Stimulated activated naive B cell treated with anti-CD40 and anti-IgM and Interleukin-4, amounts not matched to agents 10 μg/mL and 1 μg/mL and 100 μg/mL, for 72 hours (primary cell): ENCODE results near the gene RBM17.
"Not testable (repeated sequence)": the region's sequence is repeated elsewhere in the genome, so short reads cannot be mapped to it uniquely, and the experiment has no call there.

Experiments
- ATAC-seq, 2 donors: fragments of 150-1000 bp; cut with Tn5 transposase; replicated peaks; 2 replicates each; pipeline ENCODE4 v1.10.0; 2021; ENCODE audit warnings: moderate library complexity in 1 of 2
- DNase-seq: peaks from one replicate; pipeline ENCODE4 v3.0.0; 2021
- H3K27ac Mint-ChIP-seq: one replicate; pipeline ENCODE4 v1.8.0; 2022; ENCODE audit warnings: mild to moderate bottlenecking, mixed read lengths
- H3K27me3 Mint-ChIP-seq, 2 donors: one replicate each; pipeline ENCODE4 v1.8.0; 2022; ENCODE audit warnings: mixed read lengths in 2 of 2
- H3K36me3 Mint-ChIP-seq, 2 donors: one replicate each; pipeline ENCODE4 v1.8.0; 2022; ENCODE audit warnings: mixed read lengths in 2 of 2, mild to moderate bottlenecking in 1 of 2
- H3K4me1 Mint-ChIP-seq, 2 donors: one replicate each; pipeline ENCODE4 v1.8.0; 2022; ENCODE audit warnings: mixed read lengths in 2 of 2, mild to moderate bottlenecking in 1 of 2
- H3K4me3 Mint-ChIP-seq, 2 donors: one replicate each; pipeline ENCODE4 v1.8.0; 2022; ENCODE audit warnings: mild to moderate bottlenecking in 2 of 2, mixed read lengths in 2 of 2, moderate library complexity in 1 of 2
- H3K9me3 Mint-ChIP-seq, 2 donors: one replicate each; pipeline ENCODE4 v1.8.0; 2022; ENCODE audit warnings: mixed read lengths in 2 of 2, mild to moderate bottlenecking in 1 of 2

The RBM17 gene

DNA sequence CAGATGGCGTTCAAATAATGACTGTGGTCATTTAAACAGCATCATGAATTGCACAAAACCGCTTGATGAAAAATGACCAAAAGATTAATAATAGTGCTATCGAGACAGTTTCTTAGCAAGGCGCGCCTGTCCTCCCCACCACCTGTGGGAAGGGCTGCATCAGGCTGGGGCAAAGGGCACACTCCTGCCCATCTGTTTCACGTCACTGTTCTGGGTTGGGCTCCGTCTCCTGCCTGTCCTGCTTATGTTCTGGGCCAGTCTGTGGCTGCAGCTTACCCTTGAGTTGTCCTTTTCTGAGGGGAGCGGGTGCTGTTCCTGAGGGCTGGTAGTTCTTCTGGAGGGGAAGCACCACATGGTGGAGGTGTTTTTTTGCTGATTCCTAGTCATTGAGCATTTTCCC is 13.3 kb downstream of the RBM17 start:
- Mint-ChIP-seq H3K4me3 (no peak overlapping the region), H3K27me3 (no peaks in the 10 kb centered on the region), H3K4me1 (peaks cover 6 to 24% of the 10 kb centered on the region in 2 donors), H3K36me3 (peaks cover 35 to 40% of the 10 kb centered on the region in 2 donors), H3K9me3 (no peaks in the 10 kb centered on the region), H3K27ac (no peak overlapping the region)
- ATAC-seq (no peak), DNase-seq (no peak)

DNA sequence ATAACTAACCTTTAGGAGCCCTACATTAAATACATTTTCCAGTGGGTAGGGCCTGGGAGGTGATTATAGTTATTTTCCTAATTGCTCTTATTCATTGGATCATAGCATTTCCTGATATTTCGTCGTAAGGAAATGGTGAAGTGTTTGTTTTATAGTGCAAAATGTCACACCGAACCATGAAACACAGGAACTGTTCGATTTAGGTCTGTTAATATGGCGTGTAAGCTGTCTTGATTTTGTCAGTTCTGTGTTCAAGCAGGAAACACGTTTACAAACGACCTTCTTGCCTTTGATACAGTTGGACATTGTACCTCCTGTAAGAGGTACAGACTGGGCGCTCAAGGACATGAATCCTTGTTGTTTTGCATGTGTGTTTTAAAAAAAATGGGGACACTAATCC is 14.8 kb downstream of the RBM17 start:
- ATAC-seq: no peak

DNA sequence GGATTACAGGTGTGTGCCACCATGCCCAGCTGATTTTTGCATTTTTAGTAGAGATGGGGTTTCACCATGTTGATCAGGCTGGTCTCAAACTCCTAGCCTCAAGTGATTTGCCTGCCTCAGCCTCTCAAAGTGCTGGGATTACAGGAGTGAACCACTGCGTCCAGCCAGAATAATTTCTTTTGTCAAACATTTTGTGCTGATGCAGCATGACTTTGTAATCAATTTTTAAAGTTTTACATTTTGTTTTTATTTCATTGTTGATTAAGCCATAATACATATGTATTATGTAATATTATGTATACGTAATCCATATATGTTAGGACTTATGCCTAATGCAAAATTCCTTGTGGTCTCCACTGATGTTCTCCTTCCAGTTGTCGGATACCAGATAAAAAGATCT is 18.8 kb downstream of the RBM17 start:
- not testable (repeated sequence) for H3K27ac Mint-ChIP-seq, DNase-seq, H3K9me3 Mint-ChIP-seq, H3K4me3 Mint-ChIP-seq, ATAC-seq, H3K27me3 Mint-ChIP-seq
- peaks cover 44 to 56% of the 10 kb centered on the region in 2 donors for H3K36me3 Mint-ChIP-seq
- H3K4me1 Mint-ChIP-seq: peaks cover 10 to 19% of the 10 kb centered on the region in 2 donors

More for the DNA sequence above, 14.8 kb downstream of the RBM17 start:
- no peak overlapping the region for H3K4me3 Mint-ChIP-seq
- H3K9me3 Mint-ChIP-seq: no peaks in the 10 kb centered on the region
- H3K27ac Mint-ChIP-seq: no peak overlapping the region
- H3K4me1 Mint-ChIP-seq: peaks cover 10 to 22% of the 10 kb centered on the region in 2 donors
- no peaks in the 10 kb centered on the region for H3K27me3 Mint-ChIP-seq
- H3K36me3 Mint-ChIP-seq: peaks cover 33 to 36% of the 10 kb centered on the region in 2 donors
- DNase-seq: no peak

DNA sequence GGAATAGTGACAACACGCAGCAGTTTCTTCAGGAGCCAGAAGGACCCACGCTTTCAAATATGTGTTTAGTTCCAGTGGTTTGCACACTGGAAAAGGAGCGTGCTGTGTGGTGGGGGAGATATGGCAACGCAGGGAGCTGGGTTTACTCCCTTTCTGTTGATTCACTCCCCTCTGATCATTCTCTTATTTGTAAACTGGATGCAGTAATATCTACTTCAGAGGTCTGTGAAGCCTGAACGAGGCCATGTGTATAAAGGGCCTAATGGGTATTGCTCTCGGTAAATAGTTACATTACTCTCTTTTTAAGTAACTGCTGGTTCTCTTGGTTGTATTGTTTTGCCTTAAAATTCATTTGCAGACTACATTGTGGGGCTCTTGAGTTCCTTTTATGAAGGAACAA is 19.2 kb downstream of the RBM17 start:
- Mint-ChIP-seq H3K9me3 (no peaks in the 10 kb centered on the region), H3K4me3 (no peak overlapping the region), H3K27ac (no peak overlapping the region), H3K27me3 (no peaks in the 10 kb centered on the region), H3K36me3 (peaks cover 45 to 58% of the 10 kb centered on the region in 2 donors), H3K4me1 (peaks cover 10 to 17% of the 10 kb centered on the region in 2 donors)
- DNase-seq: no peak
- no peak for ATAC-seq

DNA sequence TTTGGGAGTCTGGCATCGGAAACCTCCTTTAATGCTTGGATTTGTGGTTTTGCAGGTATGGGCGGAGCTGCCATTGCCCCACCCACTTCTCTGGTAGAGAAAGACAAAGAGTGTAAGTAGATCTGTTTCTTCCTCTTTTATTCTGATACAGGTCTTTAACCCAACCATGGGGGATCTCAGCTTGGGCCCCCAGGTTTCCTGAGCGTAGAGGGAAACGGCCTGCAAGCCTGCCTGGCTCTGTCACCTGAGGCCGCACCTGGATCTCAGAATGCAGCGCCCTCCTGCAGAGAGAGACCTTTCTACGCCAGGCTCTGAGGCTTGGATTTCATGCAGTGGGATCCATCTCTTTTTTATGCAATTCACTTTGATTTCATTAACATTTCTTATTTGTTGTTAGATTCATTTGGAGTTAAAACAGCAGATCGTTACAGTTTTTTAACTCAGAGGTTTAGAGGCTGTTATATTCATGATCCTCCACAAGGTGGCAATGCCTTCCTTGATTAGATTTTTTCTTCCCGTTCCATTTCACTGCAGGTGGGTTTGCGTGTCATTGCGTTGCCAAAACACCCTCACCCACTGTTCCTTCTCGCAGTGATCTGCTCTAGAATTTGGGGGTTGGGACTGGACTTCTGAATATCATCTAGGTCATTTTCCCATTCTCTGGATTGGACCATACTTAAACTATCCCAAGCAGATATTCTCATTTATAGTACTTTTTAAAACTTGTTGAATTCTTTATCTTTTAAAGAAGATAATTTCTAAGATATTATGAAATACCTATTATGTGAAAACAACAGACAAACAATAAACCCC is 20.0 kb downstream of the RBM17 start:
- no peaks in the 10 kb centered on the region for H3K9me3 Mint-ChIP-seq
- ATAC-seq: peak in 1 of 2 donors; percentile 33
- no peak for DNase-seq
- H3K36me3 Mint-ChIP-seq: peaks cover 47 to 58% of the 10 kb centered on the region in 2 donors
- no peaks in the 10 kb centered on the region for H3K27me3 Mint-ChIP-seq
- no peak overlapping the region for H3K4me3 Mint-ChIP-seq
- H3K4me1 Mint-ChIP-seq: peaks cover 10 to 17% of the 10 kb centered on the region in 2 donors
- H3K27ac Mint-ChIP-seq: no peak overlapping the region

DNA sequence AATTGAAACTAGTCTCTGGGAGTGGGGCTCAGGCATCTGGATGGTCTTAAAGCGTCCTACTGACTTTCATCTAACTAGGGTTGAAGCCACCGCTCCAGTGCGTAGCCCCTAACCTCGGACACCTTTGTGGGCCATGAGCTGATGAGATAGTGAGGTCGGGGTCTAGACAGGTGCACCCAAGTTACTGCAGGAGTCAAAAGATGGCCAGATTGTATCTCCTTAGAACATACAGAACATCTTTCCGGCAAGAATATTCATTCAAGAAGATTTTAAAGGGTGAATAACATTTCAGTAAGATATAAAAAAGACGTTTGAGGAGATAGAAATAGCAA is 20.6 kb downstream of the RBM17 start:
- H3K4me1 Mint-ChIP-seq: peaks cover 11 to 19% of the 10 kb centered on the region in 2 donors
- no peaks in the 10 kb centered on the region for H3K27me3 Mint-ChIP-seq
- no peak for ATAC-seq
- no peak for DNase-seq
- H3K27ac Mint-ChIP-seq: no peak overlapping the region
- no peak overlapping the region for H3K4me3 Mint-ChIP-seq
- H3K9me3 Mint-ChIP-seq: no peaks in the 10 kb centered on the region
- peaks cover 51 to 60% of the 10 kb centered on the region in 2 donors for H3K36me3 Mint-ChIP-seq

DNA sequence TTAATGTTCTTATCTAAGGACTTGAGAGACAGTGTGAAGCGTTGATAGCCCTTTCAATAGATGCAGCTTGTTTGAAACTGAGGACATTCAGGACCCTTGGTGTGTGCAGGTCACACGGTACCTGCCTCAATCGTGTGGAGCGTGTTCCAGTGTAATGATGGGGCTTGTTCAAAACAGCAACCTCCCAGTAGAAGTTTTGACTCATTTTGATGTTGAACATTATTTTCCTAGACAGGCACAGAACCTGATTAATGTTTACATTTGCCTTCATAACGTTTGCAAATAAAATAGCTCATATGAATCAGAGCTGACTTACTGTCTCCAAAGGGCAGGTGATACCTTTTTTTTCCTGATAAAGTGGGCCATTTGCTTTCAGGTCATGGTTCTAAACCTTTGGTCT is 21.3 kb downstream of the RBM17 start:
- Mint-ChIP-seq H3K9me3 (no peaks in the 10 kb centered on the region), H3K27me3 (no peaks in the 10 kb centered on the region), H3K36me3 (peaks cover 50 to 59% of the 10 kb centered on the region in 2 donors), H3K4me3 (no peak overlapping the region), H3K4me1 (peaks cover 14 to 23% of the 10 kb centered on the region in 2 donors), H3K27ac (no peak overlapping the region)
- ATAC-seq (no peak), DNase-seq (no peak)

DNA sequence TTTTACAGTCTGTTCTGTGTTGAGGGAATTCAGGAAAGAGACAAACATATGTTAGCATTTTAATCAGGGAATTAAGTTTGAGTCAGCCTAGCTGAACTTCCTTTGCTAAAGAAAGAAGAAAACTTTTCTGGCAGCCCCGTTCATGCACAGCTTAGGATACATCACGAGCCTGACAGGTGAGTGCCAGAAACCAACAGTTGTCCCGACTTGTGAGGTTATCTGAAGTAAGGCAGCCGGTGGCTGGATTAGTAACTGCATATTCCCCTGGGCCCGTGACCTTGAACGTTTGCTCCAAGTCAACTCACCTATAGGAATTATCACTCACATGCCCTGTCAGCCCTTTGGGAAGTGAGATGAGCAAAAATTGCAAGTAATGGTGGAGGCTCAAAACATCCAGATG is 24.1 kb downstream of the RBM17 start:
- Mint-ChIP-seq H3K4me1 (peaks cover 15 to 23% of the 10 kb centered on the region in 2 donors), H3K4me3 (no peak overlapping the region), H3K27ac (no peak overlapping the region), H3K36me3 (peaks cover 51 to 71% of the 10 kb centered on the region in 2 donors), H3K27me3 (no peaks in the 10 kb centered on the region), H3K9me3 (no peaks in the 10 kb centered on the region)
- ATAC-seq: no peak
- no peak for DNase-seq

DNA sequence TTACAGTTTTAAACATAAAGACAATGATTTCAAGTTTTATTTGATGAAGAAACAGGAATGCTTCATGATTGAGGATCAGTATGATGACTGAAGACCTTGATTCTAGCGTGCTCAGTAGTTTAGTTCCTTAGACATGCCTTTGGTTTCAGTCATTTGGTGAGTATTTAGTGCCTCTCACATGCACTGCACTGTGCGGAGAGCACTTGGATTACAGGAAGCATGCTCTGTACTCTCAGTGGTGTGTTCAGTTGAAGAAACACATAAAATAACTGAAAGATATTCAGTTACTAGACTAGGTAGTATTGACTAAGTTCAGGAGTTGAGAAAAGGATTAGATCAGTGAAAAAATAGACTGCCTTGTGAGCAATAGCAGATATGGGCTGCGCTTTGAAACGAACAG is 25.5 kb downstream of the RBM17 start:
- Mint-ChIP-seq H3K27ac (peak overlapping the region; percentile 32), H3K4me3 (no peak overlapping the region), H3K9me3 (no peaks in the 10 kb centered on the region), H3K27me3 (no peaks in the 10 kb centered on the region), H3K36me3 (peaks cover 45 to 60% of the 10 kb centered on the region in 2 donors), H3K4me1 (peaks cover 6 to 11% of the 10 kb centered on the region in 2 donors)
- ATAC-seq: no peak
- no peak for DNase-seq

DNA sequence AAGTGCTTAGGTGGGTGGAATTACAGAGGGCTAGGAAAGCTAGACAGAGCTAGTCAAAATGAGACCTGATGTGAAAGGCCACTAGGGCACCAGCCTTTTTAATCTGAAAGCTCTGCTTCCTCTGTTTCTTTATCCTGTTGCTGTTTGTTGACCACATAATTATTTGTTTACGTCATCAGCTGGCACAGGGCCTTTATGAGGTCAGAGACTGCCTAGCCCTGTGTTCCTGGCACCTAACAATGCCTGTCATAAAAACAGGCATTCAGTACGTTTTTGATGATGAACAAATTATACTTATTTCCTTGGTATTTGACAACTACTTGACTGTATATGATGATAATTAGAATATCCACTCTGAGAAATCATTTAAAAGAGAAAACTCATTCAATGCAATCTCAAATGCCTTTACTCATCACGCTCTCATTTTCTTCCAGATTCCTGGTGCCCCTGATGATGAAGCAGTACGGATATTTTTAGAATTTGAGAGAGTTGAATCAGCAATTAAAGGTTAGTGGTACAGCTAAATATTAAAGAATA is 26.0 kb downstream of the RBM17 start:
- no peak for DNase-seq
- no peaks in the 10 kb centered on the region for H3K9me3 Mint-ChIP-seq
- H3K27ac Mint-ChIP-seq: peak overlapping the region; percentile 32
- peaks cover 6% of the 10 kb centered on the region in 2 donors for H3K4me1 Mint-ChIP-seq
- ATAC-seq: peak in 1 of 2 donors; percentile 56
- peaks cover 41 to 58% of the 10 kb centered on the region in 2 donors for H3K36me3 Mint-ChIP-seq
- no peaks in the 10 kb centered on the region for H3K27me3 Mint-ChIP-seq
- H3K4me3 Mint-ChIP-seq: no peak overlapping the region

DNA sequence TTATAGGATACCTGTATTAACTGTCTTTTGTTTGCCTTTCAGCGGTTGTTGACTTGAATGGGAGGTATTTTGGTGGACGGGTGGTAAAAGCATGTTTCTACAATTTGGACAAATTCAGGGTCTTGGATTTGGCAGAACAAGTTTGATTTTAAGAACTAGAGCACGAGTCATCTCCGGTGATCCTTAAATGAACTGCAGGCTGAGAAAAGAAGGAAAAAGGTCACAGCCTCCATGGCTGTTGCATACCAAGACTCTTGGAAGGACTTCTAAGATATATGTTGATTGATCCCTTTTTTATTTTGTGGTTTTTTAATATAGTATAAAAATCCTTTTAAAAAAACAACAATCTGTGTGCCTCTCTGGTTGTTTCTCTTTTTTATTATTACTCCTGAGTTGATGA is 26.6 kb downstream of the RBM17 start:
- H3K4me3 Mint-ChIP-seq: no peak overlapping the region
- ATAC-seq (no peak), DNase-seq (no peak)
- peaks cover 44 to 59% of the 10 kb centered on the region in 2 donors for H3K36me3 Mint-ChIP-seq
- H3K27me3 Mint-ChIP-seq: no peaks in the 10 kb centered on the region
- H3K4me1 Mint-ChIP-seq: peaks cover 6% of the 10 kb centered on the region in 2 donors
- H3K27ac Mint-ChIP-seq: no peak overlapping the region
- no peaks in the 10 kb centered on the region for H3K9me3 Mint-ChIP-seq

DNA sequence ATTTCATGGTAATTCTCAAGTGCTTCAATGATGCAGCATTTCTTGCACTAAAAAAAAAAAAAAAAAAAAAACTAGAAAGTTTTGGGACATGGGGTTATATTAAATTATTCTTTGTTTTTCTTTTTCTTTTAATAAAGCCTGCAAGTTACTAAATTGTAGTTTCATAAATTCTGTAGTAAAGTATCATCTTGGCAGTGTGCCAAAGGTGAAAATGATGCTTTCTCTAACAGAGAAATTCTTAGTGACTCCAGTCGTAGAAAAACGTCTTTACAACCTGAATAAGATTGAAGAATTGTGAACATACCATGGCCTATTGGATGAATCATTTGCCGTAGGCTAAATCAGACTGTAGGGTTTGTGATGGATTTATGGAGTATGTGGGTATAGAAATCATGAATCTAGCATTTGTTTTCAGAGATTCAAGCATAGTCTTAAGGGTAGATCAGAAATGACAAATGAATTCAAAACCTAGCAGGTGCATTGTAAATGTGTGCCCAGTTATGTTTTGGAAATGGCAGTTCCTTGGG is 27.1 kb downstream of the RBM17 start:
- Mint-ChIP-seq H3K36me3 (peaks cover 42 to 60% of the 10 kb centered on the region in 2 donors), H3K9me3 (no peaks in the 10 kb centered on the region)
- ATAC-seq: no peak

DNA sequence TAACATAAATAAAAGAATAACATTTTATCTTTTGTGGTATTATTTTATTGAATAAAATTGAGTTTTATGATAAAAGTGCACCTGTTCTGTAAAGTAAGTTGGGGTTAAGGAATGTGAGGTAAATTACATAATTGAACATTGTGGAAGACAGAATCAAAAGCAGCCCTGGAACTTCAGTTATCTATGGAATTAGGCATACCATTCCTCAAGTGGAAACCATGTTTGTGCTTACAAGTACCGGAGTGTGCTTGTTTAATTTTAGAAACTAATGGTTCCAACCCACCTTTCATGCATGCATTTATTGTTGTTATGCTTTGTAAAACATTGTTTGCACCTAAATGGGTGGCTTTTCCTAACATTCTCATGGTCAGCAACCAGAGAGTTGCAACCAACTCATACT is 28.0 kb downstream of the RBM17 start:
- H3K4me1 Mint-ChIP-seq: peaks cover 6% of the 10 kb centered on the region in 2 donors
- ATAC-seq: no peak
- H3K27me3 Mint-ChIP-seq: no peaks in the 10 kb centered on the region

More for the DNA sequence above, 27.1 kb downstream of the RBM17 start:
- no peak overlapping the region for H3K27ac Mint-ChIP-seq
- H3K4me1 Mint-ChIP-seq: peaks cover 6% of the 10 kb centered on the region in 2 donors
- H3K27me3 Mint-ChIP-seq: no peaks in the 10 kb centered on the region
- no peak overlapping the region for H3K4me3 Mint-ChIP-seq
- no peak for DNase-seq

DNA sequence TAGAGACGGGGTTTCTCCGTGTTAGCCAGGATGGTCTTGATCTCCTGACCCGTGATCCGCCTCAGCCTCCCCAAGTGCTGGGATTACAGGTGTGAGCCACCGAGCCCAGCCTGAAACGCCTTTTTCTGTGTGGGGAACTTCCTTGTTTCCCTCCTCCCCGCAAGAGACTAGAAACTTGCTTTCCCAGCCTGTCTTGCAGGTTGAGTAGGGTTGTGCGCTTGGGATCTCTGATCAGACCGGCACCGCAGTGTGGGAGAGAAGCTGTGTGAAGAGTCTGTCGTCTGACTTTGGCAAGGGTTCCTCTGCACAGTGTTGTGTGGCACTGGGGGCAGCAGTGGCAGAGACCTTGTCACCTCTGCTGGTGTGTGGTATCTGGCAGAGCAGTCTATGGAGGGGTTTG is 28.9 kb downstream of the RBM17 start:
- no peaks in the 10 kb centered on the region for H3K27me3 Mint-ChIP-seq
- H3K4me1 Mint-ChIP-seq: peaks cover 4 to 6% of the 10 kb centered on the region in 2 donors
- peaks cover 30 to 49% of the 10 kb centered on the region in 2 donors for H3K36me3 Mint-ChIP-seq
- peak overlapping the region in 1 of 2 donors; percentile 22 for H3K4me3 Mint-ChIP-seq
- no peaks in the 10 kb centered on the region for H3K9me3 Mint-ChIP-seq
- no peak for DNase-seq
- peak overlapping the region; percentile 59 for H3K27ac Mint-ChIP-seq
- no peak for ATAC-seq

More for the DNA sequence above, 28.0 kb downstream of the RBM17 start:
- H3K36me3 Mint-ChIP-seq: peaks cover 38 to 58% of the 10 kb centered on the region in 2 donors
- no peaks in the 10 kb centered on the region for H3K9me3 Mint-ChIP-seq
- no peak overlapping the region for H3K27ac Mint-ChIP-seq
- DNase-seq: no peak
- H3K4me3 Mint-ChIP-seq: no peak overlapping the region

DNA sequence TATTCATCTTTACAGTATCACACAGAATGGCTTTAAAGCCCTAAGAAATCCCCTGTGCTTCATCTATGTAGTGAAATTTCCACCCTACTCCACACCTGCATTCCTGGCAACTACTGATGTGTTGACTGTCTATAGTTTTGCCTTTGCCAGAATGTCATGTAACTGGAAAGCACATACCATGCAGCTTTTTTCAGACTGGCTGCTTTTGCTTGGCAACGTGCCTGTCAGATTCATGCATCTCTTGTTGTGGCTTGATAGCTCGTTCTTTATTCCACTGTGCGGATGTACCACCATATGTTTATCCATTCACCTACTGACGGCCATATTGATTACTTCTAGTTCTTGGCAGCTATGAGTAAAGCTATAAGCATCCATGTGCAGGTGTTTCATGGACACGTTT is 30.6 kb downstream of the RBM17 start:
- Mint-ChIP-seq H3K9me3 (no peaks in the 10 kb centered on the region), H3K36me3 (peaks cover 22 to 36% of the 10 kb centered on the region in 2 donors), H3K4me1 (peaks cover 4 to 6% of the 10 kb centered on the region in 2 donors), H3K27me3 (no peaks in the 10 kb centered on the region), H3K4me3 (no peak overlapping the region), H3K27ac (no peak overlapping the region)
- DNase-seq (no peak), ATAC-seq (peak; percentile 35 to 52)
